Measurements from ENCODE around the gene MARS1.
"Not testable (repeated sequence)": the region's sequence is repeated elsewhere in the genome, so short reads cannot be mapped to it uniquely, and the experiment has no call there.

MARS1 gene

GRCh38 chr12:57497223-57498131 lies 9.6 kb downstream of the MARS1 start:
- DNase-seq: no peak

GRCh38 chr12:57498132-57498502 lies 10.2 kb downstream of the MARS1 start:
- DNase-seq: no peak

- no peak for DNase-seq
Observed at GRCh38 chr12:57498571-57498970, 10.7 kb downstream of the MARS1 start.

- DNase-seq: no peak
Observed at GRCh38 chr12:57500213-57500612, 12.3 kb downstream of the MARS1 start.

- not testable (repeated sequence) for DNase-seq
Observed at GRCh38 chr12:57502311-57502969, 14.6 kb downstream of the MARS1 start.

GRCh38 chr12:57506541-57506940 lies 18.7 kb downstream of the MARS1 start:
- DNase-seq: not testable (repeated sequence)

GRCh38 chr12:57507796-57508195 lies 19.9 kb downstream of the MARS1 start:
- DNase-seq: not testable (repeated sequence)

- DNase-seq: no peak
Observed at GRCh38 chr12:57511161-57511560, 23.3 kb downstream of the MARS1 start.

GRCh38 chr12:57511588-57512325 lies 23.9 kb downstream of the MARS1 start:
- no peak for DNase-seq

GRCh38 chr12:57512665-57513064 lies 24.8 kb downstream of the MARS1 start:
- no peak for DNase-seq

- no peak for DNase-seq
Observed at GRCh38 chr12:57513266-57513665, 25.4 kb downstream of the MARS1 start.

- DNase-seq: not testable (repeated sequence)
Observed at GRCh38 chr12:57513677-57514076, 25.8 kb downstream of the MARS1 start.

GRCh38 chr12:57514246-57514645 lies 26.4 kb downstream of the MARS1 start:
- DNase-seq: not testable (repeated sequence)

- peak; percentile 66 to 89 for DNase-seq
Observed at GRCh38 chr12:57514720-57515407, 27.0 kb downstream of the MARS1 start.

- DNase-seq: no peak
Observed at GRCh38 chr12:57515408-57515933, 27.6 kb downstream of the MARS1 start.

GRCh38 chr12:57515934-57516541 lies 28.2 kb downstream of the MARS1 start:
- DNase-seq: no peak

- no peak for DNase-seq
Observed at GRCh38 chr12:57516617-57517153, 28.8 kb downstream of the MARS1 start.

GRCh38 chr12:57517187-57517586 lies 29.3 kb downstream of the MARS1 start:
- DNase-seq: no peak

- DNase-seq: not testable (repeated sequence)
Observed at GRCh38 chr12:57517718-57518117, 29.9 kb downstream of the MARS1 start.

- DNase-seq: no peak
Observed at GRCh38 chr12:57518176-57518919, 30.5 kb downstream of the MARS1 start.

All from NCI-H2081 (cell line).